NOMO-1 treated with dmso at 0.1 percent for 144 hours (cell line): ENCODE measurements around the gene DDX3X.

ENCODE experiments used
- DNase-seq: peaks from one replicate; lab custom pipeline; 2025; ENCODE audit not compliant: unreplicated experiment; lab: John Stamatoyannopoulos, UW

DDX3X gene

GRCh38 chrX:41327341-41327740 lies 6.6 kb upstream of the DDX3X start:
- no peak for DNase-seq

- no peak for DNase-seq
Observed at GRCh38 chrX:41329101-41329500, 4.9 kb upstream of the DDX3X start.

DNA sequence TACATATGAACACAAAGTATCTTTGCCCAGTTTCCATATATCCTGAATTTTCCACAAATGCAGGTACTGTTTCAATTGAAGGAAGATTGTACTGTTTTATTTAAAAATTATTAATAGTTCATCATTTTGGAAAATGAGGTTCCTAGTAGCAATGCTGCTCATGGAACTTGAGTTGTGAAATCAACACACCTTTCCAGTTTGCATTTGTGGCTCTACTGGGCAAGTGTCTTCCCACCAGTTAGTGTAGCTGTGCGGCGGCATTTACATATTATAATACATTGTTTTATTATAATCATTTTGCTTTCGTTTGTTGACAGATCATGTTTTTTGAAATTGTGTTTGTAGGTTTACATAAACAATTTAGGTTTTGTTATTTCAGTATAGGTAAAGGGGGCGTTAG lies 2.0 kb upstream of the DDX3X start:
- no peak for DNase-seq

DNA sequence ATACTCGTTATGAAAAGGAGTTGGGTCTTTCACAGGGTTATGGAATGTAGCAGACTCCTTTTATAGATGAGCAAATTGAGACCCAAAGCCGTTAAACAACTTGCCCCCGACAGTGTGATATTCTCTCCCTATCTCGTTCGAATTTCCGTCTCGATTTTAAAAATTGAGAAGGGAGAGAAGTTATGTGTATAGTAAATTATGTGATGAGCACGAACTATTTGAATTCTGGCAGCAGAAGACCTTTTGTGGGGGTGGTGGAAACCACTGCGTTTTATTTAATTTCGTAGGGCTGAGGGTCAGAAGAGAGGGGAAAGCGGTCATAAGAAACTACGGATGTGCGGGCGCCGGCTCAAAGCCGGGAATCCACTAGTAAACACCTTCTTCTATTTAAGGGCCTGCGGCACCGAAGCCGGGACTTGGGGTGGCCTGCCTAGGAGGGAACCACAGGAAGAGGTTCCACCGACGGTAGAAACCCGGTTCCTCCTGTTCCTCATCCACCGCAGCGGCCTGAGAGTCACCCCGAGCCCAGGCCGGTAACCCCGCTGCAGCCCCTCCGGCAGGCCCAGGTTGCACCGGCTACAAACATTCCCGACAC lies 1.5 kb upstream of the DDX3X start:
- no peak for DNase-seq

DNA sequence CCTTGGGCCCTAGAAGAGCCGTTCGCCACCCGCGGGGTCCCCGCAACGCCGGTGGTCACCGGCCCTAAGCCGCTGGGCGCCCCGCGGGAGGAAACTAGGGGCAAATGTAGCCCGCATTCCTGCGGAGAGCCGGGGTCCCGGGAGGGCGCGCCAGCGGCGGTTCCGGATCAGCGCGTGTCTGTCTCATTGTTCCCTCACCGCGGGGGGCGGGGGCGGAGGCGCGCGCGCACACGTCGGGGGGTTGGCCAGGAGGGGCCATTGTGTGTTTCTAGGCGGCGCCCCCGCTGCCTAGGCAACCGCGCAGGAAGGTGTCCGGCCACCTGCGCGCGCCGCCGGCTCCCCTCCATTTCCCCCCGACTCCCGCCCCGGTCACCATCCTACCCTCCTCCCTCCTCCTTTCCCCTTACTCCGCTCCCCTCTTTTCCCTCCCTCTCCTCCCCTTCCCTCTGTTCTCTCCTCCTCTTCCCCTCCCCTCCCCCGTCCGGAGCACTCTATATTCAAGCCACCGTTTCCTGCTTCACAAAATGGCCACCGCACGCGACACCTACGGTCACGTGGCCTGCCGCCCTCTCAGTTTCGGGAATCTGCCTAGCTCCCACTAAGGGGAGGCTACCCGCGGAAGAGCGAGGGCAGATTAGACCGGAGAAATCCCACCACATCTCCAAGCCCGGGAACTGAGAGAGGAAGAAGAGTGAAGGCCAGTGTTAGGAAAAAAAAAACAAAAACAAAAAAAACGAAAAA lies 789 bp upstream of the DDX3X start:
- DNase-seq, result peak; percentile 90

- peak; percentile 44 for DNase-seq
Observed at GRCh38 chrX:41334363-41335197, 618 bp downstream of the DDX3X start.

DNA sequence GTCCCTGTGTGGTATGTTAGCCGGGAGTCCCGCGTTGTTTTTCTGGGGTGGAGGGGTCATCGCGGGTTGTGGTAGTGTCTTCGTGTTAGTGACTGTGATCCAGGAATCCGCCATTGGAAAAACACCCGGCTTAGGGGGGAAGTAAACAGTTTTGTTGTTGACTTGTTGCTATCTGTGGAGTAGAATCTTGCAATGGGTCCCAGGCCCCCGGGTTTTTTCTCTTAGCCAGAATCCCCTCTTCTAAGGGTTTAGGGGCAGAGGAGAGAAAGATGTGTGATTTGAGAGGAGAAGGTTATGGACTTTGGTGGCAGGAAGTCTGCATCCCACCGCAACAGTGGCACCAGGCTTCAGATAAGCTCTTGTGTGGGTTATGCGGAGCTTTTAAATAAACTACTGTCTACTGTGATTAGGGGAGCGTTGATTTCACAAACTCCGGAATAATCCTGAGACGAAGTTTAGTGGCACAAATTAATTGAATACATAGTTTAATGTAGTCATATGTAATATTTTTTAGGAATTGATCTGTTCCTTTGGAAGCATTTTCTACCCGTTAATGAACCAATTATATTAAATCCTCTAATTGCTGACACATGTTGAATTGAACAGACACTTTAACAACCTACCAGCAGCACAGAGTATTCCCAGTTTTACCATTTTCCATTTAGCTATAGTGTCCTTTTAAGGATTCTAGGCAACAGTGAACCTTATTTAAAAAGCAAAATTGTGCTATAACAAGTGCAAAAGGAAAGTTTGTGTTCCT lies 1.4 kb downstream of the DDX3X start:
- no peak for DNase-seq

DNA sequence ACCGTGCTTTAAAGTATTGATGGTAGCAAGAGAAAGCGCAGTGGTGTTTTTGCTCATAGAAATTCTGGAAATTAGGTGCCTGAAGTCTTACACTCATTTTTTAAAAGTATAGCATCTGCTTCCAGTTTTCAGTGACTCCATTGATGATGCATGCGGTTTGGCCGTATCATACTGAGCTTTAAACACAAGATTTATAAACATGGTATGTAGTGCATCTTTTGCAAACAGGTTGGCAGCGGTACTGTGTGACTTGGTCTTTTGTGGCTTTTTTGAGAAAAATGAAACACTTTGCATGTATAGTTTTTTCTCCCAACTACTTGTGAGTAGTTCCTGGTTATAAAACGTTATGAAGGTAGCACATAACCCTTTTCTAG lies 2.0 kb downstream of the DDX3X start:
- no peak for DNase-seq

- no peak for DNase-seq
Observed at GRCh38 chrX:41336447-41336846, 2.5 kb downstream of the DDX3X start.

- DNase-seq, result no peak
Observed at GRCh38 chrX:41337140-41337539, 3.2 kb downstream of the DDX3X start.

GRCh38 chrX:41338436-41338835 lies 4.5 kb downstream of the DDX3X start:
- DNase-seq, result no peak

- no peak for DNase-seq
Observed at GRCh38 chrX:41339148-41339547, 5.2 kb downstream of the DDX3X start.

DNA sequence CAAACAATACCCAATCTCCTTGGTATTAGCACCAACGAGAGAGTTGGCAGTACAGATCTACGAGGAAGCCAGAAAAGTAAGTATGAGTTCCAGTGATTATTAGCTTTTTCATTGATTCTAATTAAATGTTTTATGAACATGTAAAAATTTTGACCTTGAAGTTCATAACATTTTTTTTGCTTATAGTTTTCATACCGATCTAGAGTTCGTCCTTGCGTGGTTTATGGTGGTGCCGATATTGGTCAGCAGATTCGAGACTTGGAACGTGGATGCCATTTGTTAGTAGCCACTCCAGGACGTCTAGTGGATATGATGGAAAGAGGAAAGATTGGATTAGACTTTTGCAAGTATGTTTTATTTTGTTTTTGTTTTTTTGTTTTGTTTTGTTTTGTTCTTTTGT lies 10.1 kb downstream of the DDX3X start:
- DNase-seq, result no peak

- no peak for DNase-seq
Observed at GRCh38 chrX:41347186-41347585, 13.2 kb downstream of the DDX3X start.

DNA sequence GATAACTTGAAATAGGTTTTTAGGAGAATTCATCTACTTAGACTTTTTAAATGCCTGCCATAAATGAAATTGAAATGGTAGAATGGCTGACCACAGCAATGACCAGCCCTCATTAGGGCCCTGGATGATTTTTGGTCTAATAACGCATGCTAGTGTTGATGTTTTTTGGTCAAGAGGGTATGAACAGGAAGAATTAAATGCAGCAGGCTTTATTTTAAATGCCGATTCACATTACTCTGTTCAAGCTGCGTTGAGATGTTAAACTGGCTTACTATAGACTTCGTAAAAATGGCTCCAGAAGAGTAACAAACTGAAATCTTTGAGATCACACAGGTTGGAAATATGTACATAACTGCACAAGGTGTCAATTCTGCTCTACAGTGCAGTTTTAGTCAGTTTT lies 14.6 kb downstream of the DDX3X start:
- DNase-seq, result no peak

- DNase-seq, result no peak
Observed at GRCh38 chrX:41350150-41350975, 16.4 kb downstream of the DDX3X start.

DNA sequence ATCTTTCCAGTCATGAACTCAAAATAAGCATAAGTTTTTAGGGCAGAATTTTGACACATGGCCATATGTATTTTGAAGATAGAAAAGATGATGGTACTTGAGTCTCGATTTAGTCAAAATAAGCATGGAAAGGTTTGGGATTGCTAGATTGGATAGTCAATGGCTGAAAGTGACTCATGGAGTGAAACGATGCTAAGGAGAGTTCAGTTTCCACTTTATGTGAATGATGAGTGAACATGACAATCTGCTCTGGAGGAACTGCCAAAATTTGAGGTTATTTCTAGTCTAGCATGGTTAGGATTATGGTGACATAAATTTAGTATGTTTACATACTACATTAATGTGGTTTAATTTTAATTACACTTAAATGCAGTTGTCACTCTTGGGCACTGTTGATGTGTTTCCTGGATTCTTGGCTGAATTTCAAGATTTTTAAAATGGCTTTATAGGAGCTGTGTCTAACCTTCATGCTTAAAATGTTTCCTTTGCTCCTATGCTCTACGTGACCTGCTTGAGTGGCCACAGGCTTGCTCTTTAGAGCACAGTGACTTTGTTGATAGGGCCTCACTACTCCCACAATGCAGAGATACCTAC lies 17.1 kb downstream of the DDX3X start:
- DNase-seq, result no peak

DNA sequence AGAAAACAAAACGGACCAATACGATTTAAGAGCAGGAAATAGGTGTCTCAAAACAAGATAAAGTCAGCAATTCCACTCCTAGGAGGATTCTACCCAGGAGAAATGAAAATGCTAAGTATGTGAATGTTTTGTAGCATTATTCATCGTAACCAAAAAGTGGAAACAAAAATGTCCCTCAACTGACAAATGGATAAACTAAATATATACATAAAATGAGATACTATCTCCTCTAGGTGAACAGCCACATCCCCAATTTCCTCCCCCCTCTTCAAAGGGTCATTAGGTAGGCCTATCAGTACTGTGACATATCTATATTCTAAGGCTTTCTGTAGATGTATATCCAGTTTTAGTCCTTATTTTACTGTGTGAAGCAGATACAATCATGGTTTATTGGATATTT lies 18.0 kb downstream of the DDX3X start:
- no peak for DNase-seq

DNA sequence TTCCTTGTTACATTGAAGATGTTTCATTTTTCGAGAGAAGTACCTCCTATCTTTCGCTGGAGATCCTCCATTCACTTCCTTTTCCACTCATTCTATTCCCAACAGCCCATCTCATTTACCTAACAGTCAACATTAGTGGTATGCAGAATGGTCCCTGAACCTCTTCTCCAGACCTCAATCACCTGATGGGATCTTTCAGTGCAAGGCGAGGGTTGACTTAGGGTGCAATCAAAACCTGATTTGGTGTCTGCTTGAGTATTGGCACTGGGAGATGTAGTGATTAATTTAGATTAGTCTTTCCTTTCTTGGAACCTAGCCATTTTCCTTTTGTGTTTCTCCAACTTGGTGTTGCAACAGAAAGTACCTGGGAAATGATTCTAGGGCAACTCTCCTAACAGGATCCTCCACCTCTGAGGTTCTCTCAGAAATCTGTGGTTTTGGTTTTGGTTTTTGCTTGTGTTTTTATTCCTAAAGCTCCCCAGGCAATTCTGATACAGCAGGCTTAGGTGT lies 18.4 kb downstream of the DDX3X start:
- no peak for DNase-seq

DNA sequence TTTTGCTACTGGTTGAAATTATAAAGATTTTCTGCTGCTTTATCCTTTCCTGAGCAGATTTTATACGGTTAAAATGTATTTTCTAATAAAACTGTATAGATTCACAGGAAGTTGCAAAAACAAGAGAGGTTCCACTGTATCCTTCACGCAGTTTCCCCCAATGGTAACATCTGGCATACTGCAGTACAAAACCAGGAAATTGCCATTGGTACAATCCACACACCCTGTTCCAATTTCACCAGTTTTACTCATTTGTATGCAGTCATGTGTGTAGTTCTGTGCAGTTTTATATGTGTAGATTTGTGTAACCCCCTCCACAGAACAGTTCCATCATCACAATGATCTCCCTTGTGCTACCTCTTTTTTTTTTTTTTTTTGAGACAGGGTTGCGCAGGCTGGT lies 20.0 kb downstream of the DDX3X start:
- no peak for DNase-seq
